Heart left ventricle (tissue), 13 donors: ENCODE results near the gene PARP3.

Experiments
- CTCF ChIP-seq, 12 donors: fragments of 200-600 bp; sonication (generic) in 4 of 12; IDR thresholded peaks; one replicate each; pipeline versions ENCODE4 v1.5.0 to v1.8.0; 2018 to 2022; ENCODE audit warnings: antibody characterized with exemption in 12 of 12, mild to moderate bottlenecking in 5 of 12
- POLR2A ChIP-seq, 2 donors: fragments of 450-650 bp; IDR thresholded peaks; one replicate each; pipeline ENCODE4 v1.6.1; 2017; ENCODE audit warnings: antibody characterized with exemption in 2 of 2, mild to moderate bottlenecking in 2 of 2, moderate library complexity in 2 of 2
- donor health status: ischemic (EF 13 %, LVEDD 7.1; RV severe dilation, severe dysfunction).
- donor health status: DM: no; HTN: yes; CAD: no.
- donor health status: DM: no; HTN: no; CAD: no.
- donor health status: ischemic (EF 25% LVEDD 6.9; RV normal size, moderate dysfunction).
- donor health status: ischemic (EF 25% LVEDD 5.7; RV mildly dilated, moderate dysfunction).
- donor health status: ischemic (EF 35%, LVEDD 5.7; RV mildly dilated, moderate dysfunction).
- donor health status: nonischemic (EF 11% LVEDD 7.7; RV severe dilation, severe dysfunction).
- donor health status: DM: yes; HTN: yes; CAD: no.
- donor health status: PGD.
- donor health status: ischemic (EF 29% LVEDD 5.4; RV normal size, mild dysfunction).
- donor health status: nonischemic (EF 23%, LVEDD 6.1; RV moderate dilation, normal function).

GRCh38 chr3:51935886-51936755 lies 6.0 kb upstream of the PARP3 start:
- TF ChIP-seq POLR2A (IDR thresholded peaks at IDR 0.05) (no peak), CTCF (IDR thresholded peaks at IDR 0.05) (no peak)
